ENCODE results near the gene DAB1.
A peak's percentile ranks its signal among the peaks of the same experiment; 100 is the strongest.

Gene DAB1

GRCh38 chr1:57309630-57310029 lies 114.2 kb downstream of the DAB1 start:
- no peak for DNase-seq (ENCODE audit: extremely low read depth, low read depth)
- H3K4me3 ChIP-seq (replicated peaks; ENCODE audit: low read depth, low read length): no peak overlapping the region
- TF ChIP-seq, protein P1, sequence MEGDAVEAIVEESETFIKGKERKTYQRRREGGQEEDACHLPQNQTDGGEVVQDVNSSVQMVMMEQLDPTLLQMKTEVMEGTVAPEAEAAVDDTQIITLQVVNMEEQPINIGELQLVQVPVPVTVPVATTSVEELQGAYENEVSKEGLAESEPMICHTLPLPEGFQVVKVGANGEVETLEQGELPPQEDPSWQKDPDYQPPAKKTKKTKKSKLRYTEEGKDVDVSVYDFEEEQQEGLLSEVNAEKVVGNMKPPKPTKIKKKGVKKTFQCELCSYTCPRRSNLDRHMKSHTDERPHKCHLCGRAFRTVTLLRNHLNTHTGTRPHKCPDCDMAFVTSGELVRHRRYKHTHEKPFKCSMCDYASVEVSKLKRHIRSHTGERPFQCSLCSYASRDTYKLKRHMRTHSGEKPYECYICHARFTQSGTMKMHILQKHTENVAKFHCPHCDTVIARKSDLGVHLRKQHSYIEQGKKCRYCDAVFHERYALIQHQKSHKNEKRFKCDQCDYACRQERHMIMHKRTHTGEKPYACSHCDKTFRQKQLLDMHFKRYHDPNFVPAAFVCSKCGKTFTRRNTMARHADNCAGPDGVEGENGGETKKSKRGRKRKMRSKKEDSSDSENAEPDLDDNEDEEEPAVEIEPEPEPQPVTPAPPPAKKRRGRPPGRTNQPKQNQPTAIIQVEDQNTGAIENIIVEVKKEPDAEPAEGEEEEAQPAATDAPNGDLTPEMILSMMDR (IDR thresholded peaks at IDR 0.05; ENCODE audit: low read depth, low read length, missing control alignments): no peak

GRCh38 chr1:57307392-57308170 lies 116.3 kb downstream of the DAB1 start:
- DNase-seq (ENCODE audit: extremely low read depth, low read depth): peak; percentile 12
- TF ChIP-seq, protein P1 (IDR thresholded peaks at IDR 0.05; ENCODE audit: low read depth, low read length, missing control alignments): no peak

GRCh38 chr1:57304591-57304990 lies 119.3 kb downstream of the DAB1 start:
- H3K4me3 ChIP-seq (replicated peaks; ENCODE audit: low read depth, low read length): no peak overlapping the region
- TF ChIP-seq, protein P1 (IDR thresholded peaks at IDR 0.05; ENCODE audit: low read depth, low read length, missing control alignments): no peak
- no peak for DNase-seq (ENCODE audit: extremely low read depth, low read depth)

More at GRCh38 chr1:57307392-57308170, 116.3 kb downstream of the DAB1 start:
- H3K4me3 ChIP-seq (replicated peaks; ENCODE audit: low read depth, low read length): no peak overlapping the region

DNA sequence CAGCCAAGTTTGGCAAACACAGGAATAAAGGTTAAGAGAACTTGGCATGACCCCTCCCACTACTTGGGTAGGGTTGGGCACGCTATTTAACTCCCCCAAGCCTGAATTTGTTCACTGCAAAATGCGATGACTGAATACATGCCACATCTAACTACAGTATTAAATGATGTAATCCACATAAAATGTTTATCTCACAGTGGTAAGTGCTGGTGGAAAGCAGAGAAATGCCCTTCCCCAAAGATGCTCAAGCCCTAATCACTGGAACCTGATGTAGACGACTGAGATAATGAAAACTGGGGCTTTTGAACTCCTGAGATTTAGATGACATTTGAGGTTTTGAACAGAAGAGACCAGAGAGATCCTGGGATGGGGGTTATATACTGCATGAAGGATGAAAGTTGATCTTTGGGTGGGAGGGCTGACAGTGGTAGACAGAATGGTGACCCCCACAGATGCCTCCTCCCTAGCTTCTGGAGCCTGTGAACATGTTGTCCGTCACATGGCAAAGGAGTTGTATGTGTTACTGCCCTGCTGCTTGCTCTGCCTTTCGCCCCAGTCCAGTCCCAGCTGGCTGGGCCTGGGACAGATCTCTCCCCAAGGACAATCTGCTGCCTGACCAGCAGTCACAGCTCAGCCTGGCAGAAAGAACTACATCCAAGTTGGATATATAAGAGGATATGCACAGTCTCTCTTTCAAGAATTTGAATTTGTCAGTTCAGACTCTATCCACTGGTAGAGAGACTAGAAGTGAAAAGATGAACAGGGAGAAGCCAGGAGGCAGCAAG lies 120.9 kb downstream of the DAB1 start:
- TF ChIP-seq, protein P1 (IDR thresholded peaks at IDR 0.05; ENCODE audit: low read depth, low read length, missing control alignments): no peak
- no peak overlapping the region for H3K4me3 ChIP-seq (replicated peaks; ENCODE audit: low read depth, low read length)
- no peak for DNase-seq (ENCODE audit: extremely low read depth, low read depth)

DNA sequence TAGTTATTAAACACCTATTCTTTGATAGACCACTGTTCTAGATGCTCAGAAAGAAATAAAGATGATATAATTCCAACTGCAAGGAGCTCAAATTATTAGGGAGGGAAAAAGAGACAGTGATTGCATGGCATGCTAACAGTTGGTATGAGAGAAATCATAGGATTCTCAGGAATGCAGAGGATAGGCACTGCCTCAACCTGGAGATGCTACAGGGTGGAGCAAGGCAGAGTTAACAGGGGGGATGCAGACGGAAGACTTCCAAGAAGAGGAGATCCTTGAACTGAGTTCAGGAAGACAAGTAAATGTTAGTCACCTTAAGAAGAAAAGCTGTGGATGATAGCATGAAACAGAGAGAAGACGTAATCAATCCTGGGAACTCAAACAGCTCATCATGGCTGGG lies 123.7 kb downstream of the DAB1 start:
- H3K4me3 ChIP-seq (replicated peaks; ENCODE audit: low read depth, low read length): no peak overlapping the region
- TF ChIP-seq, protein P1 (IDR thresholded peaks at IDR 0.05; ENCODE audit: low read depth, low read length, missing control alignments): no peak
- no peak for DNase-seq (ENCODE audit: extremely low read depth, low read depth)

DNA sequence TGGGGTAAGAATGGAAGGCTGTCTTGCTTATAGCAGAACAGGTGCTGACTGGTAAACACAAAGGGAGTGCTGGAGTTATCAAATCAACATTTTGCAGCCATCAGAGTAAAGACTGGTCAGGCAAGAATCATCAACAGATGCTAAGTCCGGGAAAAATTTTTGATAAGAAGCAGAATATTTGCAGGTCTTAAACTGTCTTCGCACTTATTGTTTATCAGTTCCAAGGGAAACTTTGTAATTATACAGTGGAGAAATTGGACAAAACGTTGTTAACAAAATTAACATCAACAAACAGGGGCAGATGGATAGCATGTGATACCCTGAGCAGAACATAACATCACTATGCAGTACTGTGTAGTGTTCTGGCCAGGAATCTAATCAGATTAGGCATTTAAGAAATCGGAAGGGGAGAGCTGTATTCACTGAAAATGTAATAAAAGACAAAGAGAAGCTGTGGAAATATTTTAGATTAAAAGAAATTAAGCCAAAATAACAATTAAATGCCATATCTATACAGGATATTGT lies 127.1 kb downstream of the DAB1 start:
- no peak overlapping the region for H3K4me3 ChIP-seq (replicated peaks; ENCODE audit: low read depth, low read length)
- no peak for DNase-seq (ENCODE audit: extremely low read depth, low read depth)
- TF ChIP-seq, protein P1 (IDR thresholded peaks at IDR 0.05; ENCODE audit: low read depth, low read length, missing control alignments): no peak
